ENCODE results near the gene PUS7L.

GRCh38 chr12:43763769-43764168, 5.2 kb upstream of the PUS7L start:
- no peak for TF ChIP-seq CTCF (IDR thresholded peaks at IDR 0.05)
- TF ChIP-seq POLR2A (IDR thresholded peaks at IDR 0.05), result no peak
- no peak for TF ChIP-seq EP300 (IDR thresholded peaks at IDR 0.05)

All from tibial nerve (tissue), 4 donors.